Measurements from ENCODE around the gene STKLD1.

Gene STKLD1

GRCh38 chr9:133454325-133454724, 78.2 kb downstream of the STKLD1 start:
- no peak for TF ChIP-seq CTCF (conservative IDR thresholded peaks at IDR 0.05; ENCODE audit: low read length)

GRCh38 chr9:133454943-133455673, 78.9 kb downstream of the STKLD1 start:
- TF ChIP-seq CTCF (conservative IDR thresholded peaks at IDR 0.05; ENCODE audit: low read length): no peak
- H3K4me3 ChIP-seq (ENCODE audit: low read length): no peak overlapping the region
- no peak for DNase-seq (ENCODE audit: low read depth)

More at GRCh38 chr9:133454325-133454724, 78.2 kb downstream of the STKLD1 start:
- DNase-seq (ENCODE audit: low read depth): no peak
- no peak overlapping the region for H3K4me3 ChIP-seq (ENCODE audit: low read length)

Measured in AG10803 (cell line).